Thoracic aorta (tissue), 2 donors: ENCODE measurements around the gene SEMA4C. TPM values are rescaled to one million over a fixed set of nuclear protein-coding genes. Genes with fewer than 3 reads are reported as not detected.

ENCODE experiments used
- ATAC-seq: fragments of 150-250 bp; one replicate; pipeline ENCODE4 v1.8.0; 2017; ENCODE audit warnings: low read depth; ENCODE audit not compliant: insufficient number of reproducible peaks, low FRiP score
- DNase-seq: peaks from one replicate; pipeline ENCODE4 v3.0.0-alpha.2; 2020; ENCODE audit warnings: low spot score
- H3K27ac ChIP-seq, 2 donors: fragments of 200-600 bp; sonication (generic); 1 replicate in 1 of 2; 2 replicates in 1 of 2; pipeline ENCODE4 v1.5.1; 2016; ENCODE audit warnings: mild to moderate bottlenecking in 2 of 2, moderate library complexity in 2 of 2
- H3K27me3 ChIP-seq: fragments of 200-600 bp; sonication (generic); replicated peaks from 2 replicates; pipeline ENCODE4 v1.6.0; 2016; ENCODE audit warnings: mild to moderate bottlenecking; ENCODE audit not compliant: insufficient read depth
- H3K36me3 ChIP-seq: fragments of 200-600 bp; sonication (generic); one replicate; pipeline ENCODE4 v1.5.1; 2016
- H3K4me1 ChIP-seq, 2 donors: fragments of 200-600 bp; sonication (generic); 1 replicate in 1 of 2; 2 replicates in 1 of 2; pipeline versions ENCODE4 v1.5.1 to v1.6.0; 2016; ENCODE audit warnings: low read depth in 2 of 2, mild to moderate bottlenecking in 1 of 2; ENCODE audit not compliant: control insufficient read depth in 1 of 2
- H3K4me3 ChIP-seq: fragments of 200-600 bp; sonication (generic); 2 replicates; pipeline ENCODE4 v1.5.1; 2016; ENCODE audit warnings: mild to moderate bottlenecking
- H3K9me3 ChIP-seq: fragments of 200-600 bp; sonication (generic); 2 replicates; pipeline ENCODE4 v1.5.1; 2016
- total RNA-seq, 2 donors: library from RNA; depleted of rRNA; stranded (reverse); fragments of >200 nt; gene quantifications; one replicate each; pipeline versions ENCODE4 v1.1.0 to v1.2.3, GENCODE V29; 2016
- TF ChIP-seq, protein P1 (sequence below): fragments of 200-600 bp; sonication (generic); IDR thresholded peaks from one replicate; pipeline ENCODE4 v1.5.1; 2019; ENCODE audit warnings: antibody characterized with exemption

SEMA4C gene
- total RNA-seq, 2 donors from 2014 or later, result 44.1 to 66.3 TPM

DNA sequence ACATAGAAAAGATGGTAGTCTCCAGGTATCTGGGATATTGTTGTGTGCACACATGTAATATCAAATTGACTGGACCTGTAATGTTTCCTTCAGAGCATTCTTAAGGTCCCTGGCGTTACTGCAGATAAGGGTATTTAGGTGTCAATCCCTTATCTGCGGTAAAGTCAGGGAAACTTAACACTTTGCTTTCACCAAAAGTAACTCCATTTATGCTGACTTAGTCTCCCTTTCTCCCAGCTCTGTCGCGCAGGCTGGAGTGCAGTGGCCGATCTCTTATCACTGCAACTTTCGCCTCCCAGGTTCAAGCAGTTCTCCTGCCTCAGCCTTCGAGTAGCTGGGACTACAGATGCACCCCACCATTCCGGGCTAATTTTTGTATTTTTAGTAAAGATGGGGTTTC lies 52.0 kb downstream of the SEMA4C start:
- Histone ChIP-seq H3K9me3 (no peaks in the 10 kb centered on the region), H3K27me3 (no peaks in the 10 kb centered on the region), H3K36me3 (no peaks in the 10 kb centered on the region), H3K4me3 (peak overlapping the region; percentile 63), H3K27ac (no peak overlapping the region), H3K4me1 (peaks cover 28 to 48% of the 10 kb centered on the region in 2 donors)
- TF ChIP-seq, protein P1, sequence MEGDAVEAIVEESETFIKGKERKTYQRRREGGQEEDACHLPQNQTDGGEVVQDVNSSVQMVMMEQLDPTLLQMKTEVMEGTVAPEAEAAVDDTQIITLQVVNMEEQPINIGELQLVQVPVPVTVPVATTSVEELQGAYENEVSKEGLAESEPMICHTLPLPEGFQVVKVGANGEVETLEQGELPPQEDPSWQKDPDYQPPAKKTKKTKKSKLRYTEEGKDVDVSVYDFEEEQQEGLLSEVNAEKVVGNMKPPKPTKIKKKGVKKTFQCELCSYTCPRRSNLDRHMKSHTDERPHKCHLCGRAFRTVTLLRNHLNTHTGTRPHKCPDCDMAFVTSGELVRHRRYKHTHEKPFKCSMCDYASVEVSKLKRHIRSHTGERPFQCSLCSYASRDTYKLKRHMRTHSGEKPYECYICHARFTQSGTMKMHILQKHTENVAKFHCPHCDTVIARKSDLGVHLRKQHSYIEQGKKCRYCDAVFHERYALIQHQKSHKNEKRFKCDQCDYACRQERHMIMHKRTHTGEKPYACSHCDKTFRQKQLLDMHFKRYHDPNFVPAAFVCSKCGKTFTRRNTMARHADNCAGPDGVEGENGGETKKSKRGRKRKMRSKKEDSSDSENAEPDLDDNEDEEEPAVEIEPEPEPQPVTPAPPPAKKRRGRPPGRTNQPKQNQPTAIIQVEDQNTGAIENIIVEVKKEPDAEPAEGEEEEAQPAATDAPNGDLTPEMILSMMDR, result no peak
- DNase-seq (no peak), ATAC-seq (no peak)

DNA sequence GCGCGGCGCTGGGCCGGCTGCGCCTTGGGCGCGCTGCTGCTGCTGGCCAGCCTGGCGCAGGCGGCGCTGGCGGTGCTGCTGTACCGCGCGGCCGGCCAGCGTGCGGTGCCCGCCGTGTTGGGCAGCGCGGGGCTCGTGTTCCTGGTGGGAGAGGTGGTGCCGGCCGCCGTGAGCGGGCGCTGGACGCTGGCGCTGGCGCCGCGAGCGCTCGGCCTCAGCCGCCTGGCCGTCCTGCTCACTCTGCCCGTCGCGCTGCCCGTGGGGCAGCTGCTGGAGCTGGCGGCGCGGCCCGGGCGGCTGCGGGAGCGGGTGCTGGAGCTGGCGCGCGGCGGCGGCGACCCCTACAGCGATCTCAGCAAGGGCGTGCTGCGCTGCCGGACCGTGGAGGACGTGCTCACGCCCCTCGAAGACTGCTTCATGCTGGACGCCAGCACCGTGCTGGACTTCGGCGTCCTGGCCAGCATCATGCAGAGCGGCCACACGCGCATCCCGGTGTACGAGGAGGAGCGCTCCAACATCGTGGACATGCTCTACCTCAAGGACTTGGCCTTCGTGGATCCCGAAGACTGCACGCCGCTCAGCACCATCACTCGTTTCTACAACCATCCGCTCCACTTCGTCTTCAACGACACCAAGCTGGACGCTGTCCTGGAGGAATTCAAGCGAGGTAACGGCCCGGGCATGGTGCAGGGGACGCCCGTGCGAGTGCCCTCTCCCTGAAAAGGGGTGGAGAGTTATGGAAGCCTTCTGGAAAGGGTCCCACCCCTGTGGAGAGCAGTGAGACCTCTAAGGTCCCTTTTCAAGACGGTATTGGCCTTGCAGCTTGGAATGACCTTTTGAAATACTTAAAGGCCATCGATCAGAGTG lies 52.8 kb downstream of the SEMA4C start:
- no peaks in the 10 kb centered on the region for H3K36me3 ChIP-seq
- ATAC-seq, result no peak
- TF ChIP-seq, protein P1, result no peak
- DNase-seq, result no peak
- H3K4me3 ChIP-seq, result peak overlapping the region; percentile 63
- no peaks in the 10 kb centered on the region for H3K27me3 ChIP-seq
- no peak overlapping the region for H3K27ac ChIP-seq
- H3K9me3 ChIP-seq, result no peaks in the 10 kb centered on the region
- H3K4me1 ChIP-seq, result peaks cover 28 to 51% of the 10 kb centered on the region in 2 donors

DNA sequence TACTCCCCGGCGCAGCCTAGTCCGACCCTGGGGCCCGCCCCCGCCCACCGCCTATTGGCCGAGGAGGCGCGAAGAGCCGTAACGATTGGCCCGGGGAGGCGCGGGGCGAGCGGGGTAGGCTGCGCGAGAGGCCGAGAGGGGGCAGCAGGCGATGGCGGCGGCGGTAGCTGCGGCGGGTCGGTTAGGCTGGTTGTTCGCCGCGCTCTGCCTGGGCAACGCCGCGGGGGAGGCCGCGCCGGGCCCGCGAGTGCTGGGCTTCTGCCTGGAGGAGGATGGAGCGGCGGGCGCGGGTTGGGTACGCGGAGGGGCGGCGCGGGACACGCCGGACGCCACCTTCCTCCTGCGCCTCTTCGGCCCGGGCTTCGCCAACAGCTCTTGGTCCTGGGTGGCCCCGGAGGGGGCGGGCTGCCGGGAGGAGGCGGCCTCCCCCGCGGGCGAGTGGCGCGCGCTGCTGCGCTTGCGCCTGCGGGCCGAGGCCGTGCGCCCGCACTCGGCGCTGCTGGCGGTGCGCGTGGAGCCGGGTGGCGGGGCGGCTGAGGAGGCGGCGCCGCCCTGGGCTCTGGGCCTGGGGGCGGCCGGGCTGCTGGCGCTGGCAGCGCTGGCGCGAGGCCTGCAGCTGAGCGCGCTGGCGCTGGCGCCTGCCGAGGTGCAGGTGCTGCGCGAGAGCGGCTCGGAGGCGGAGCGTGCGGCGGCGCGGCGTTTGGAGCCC lies 53.6 kb downstream of the SEMA4C start, which contains the start of gene CNNM3:
TSS of gene CNNM3 (plus strand) at position 142 of the 709 bp plus-strand sequence. CDS start at position 152, 10 bp downstream.
- H3K27me3 ChIP-seq, result no peaks in the 10 kb centered on the region
- no peaks in the 10 kb centered on the region for H3K9me3 ChIP-seq
- H3K36me3 ChIP-seq, result no peaks in the 10 kb centered on the region
- H3K27ac ChIP-seq, result peak within 1 kb of the TSS; percentile 68 to 77
- TF ChIP-seq, protein P1, result peak; percentile 71
- H3K4me3 ChIP-seq, result peak within 1 kb of the TSS; percentile 83
- H3K4me1 ChIP-seq, result peaks cover 27 to 57% of the 10 kb centered on the region in 2 donors
- DNase-seq (peak; percentile 84), ATAC-seq (peak; percentile 81)

DNA sequence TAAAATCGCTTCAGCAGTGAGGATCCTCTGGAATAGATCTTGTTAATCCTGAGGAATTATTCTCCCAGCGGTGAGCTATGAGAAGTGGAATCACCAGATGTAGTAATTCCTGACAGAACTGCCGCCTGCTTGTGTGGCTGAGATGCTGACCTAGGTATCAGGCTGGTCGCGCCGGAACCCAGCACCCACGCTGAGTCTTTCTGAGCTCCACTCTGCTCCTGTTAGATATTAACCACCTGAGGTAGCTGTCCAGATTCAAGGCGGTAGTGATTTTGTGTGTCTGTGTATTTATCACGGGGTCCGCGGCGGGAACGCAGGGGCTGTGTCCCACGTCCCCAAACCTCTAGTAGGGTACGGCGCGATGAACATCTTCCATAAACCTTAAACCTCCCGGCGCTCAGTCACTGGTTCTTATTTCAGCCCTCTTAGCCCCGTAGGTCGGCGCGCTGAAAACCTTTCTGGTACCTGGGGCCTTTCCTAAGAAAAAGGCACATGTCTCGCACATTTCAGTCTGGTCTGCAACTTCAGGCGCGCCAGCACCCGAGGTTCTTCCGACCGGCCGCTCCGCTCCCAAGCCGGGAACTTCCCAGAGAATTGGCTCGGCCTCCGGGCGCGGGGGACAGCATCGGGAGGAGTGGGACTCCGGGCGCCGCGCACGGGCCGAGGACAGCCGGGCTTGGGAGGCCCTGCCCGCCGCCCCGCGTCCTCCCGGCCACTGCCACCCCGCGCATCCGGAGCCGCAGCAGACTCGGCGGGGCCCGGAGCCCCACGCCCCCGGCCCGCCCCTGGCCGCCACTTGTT lies 54.4 kb downstream of the SEMA4C start:
- Histone ChIP-seq H3K4me3 (peak overlapping the region; percentile 83), H3K36me3 (no peaks in the 10 kb centered on the region), H3K27me3 (no peaks in the 10 kb centered on the region), H3K27ac (peak overlapping the region; percentile 68 to 77), H3K9me3 (no peaks in the 10 kb centered on the region), H3K4me1 (peaks cover 25 to 51% of the 10 kb centered on the region in 2 donors)
- ATAC-seq (no peak), DNase-seq (no peak)
- TF ChIP-seq, protein P1, result no peak
